K562 (cell line): Measurements from ENCODE around the gene DNAH3. TPM values are rescaled to one million over a fixed set of nuclear protein-coding genes. Genes with fewer than 3 reads are reported as not detected.

Experiments
- ATAC-seq: fragments of 200-7000 bp; cut with Tn5 transposase; 3 replicates; pipeline ENCODE4 v1.9.1; 2020; ENCODE audit warnings: moderate library complexity
- BruUV-seq: library from RNA; stranded (reverse); fragments of 400-500 nt; replicated peaks from 2 replicates; lab custom pipeline; 2021; lab: Mats Ljungman, UMichigan
- CTCF ChIA-PET: fragments of 300-600 bp; formaldehyde crosslinking; extraction: SDS; loops from one replicate; lab custom pipeline; 2021; ENCODE audit warnings: low intra/inter-chr PET ratio; lab: Yijun Ruan, JAX
- POLR2A ChIA-PET: fragments of 300-600, 350-650 bp; sonication (Branson Sonifier 250); formaldehyde crosslinking; extraction: SDS; loops from one replicate; lab custom pipeline; 2021; ENCODE audit warnings: antibody characterized with exemption, inconsistent platforms; lab: Yijun Ruan, JAX
- DNase-seq, 4 experiments: peaks; one replicate each; pipeline versions ENCODE4 v3.0.0 to v3.0.0-alpha.2; 2011 to 2018; ENCODE audit warnings: low spot score in 3 of 4, mixed read lengths in 3 of 4; ENCODE audit errors: extremely low read depth in 1 of 4
- FAIRE-seq: peaks from 2 replicates; lab custom pipeline; 2011; peaks lifted over from hg19 to GRCh38; lab: Jason Lieb, UNC
- H2AFZ ChIP-seq: 2 replicates; pipeline ENCODE4 v1.6.0; 2011; ENCODE audit warnings: low read depth, low read length, control low read depth, inconsistent platforms
- H3K27ac ChIP-seq: fragments of 200-600 bp; 3 replicates; pipeline ENCODE4 v1.8.0; 2011; ENCODE audit warnings: low read depth, mild to moderate bottlenecking, control low read depth, inconsistent platforms, low read length, moderate library complexity, mixed read lengths; ENCODE audit errors: extremely low read depth
- H3K27me3 ChIP-seq, 2 experiments: fragments of 300-600 bp in 1 of 2; 2 replicates in 1 of 2; 3 replicates in 1 of 2; pipeline versions ENCODE4 v1.6.0 to v1.8.0; 2011; ENCODE audit warnings: inconsistent platforms in 2 of 2, low read length in 2 of 2, mild to moderate bottlenecking in 1 of 2, mixed read lengths in 1 of 2, moderate library complexity in 1 of 2; ENCODE audit not compliant: control insufficient read depth in 2 of 2, insufficient read depth in 2 of 2
- H3K36me3 ChIP-seq: fragments of 300-600 bp; 3 replicates; pipeline ENCODE4 v1.8.0; 2011; ENCODE audit warnings: mild to moderate bottlenecking, low read length, inconsistent platforms; ENCODE audit not compliant: control insufficient read depth, insufficient read depth
- H3K4me1 ChIP-seq, 2 experiments: fragments of 200-600 bp in 1 of 2; replicated peaks in 1 of 2; 2 replicates in 1 of 2; 3 replicates in 1 of 2; pipeline versions ENCODE4 v1.5.1 to v1.8.0; 2011; ENCODE audit warnings: inconsistent platforms in 2 of 2, low read length in 2 of 2, mild to moderate bottlenecking in 1 of 2, mixed read lengths in 1 of 2, moderate library complexity in 1 of 2; ENCODE audit not compliant: control insufficient read depth in 2 of 2, insufficient read depth in 2 of 2
- H3K4me2 ChIP-seq: 2 replicates; pipeline ENCODE4 v1.6.1; 2011; ENCODE audit warnings: low read length, control low read depth, inconsistent platforms, mixed read lengths; ENCODE audit not compliant: insufficient read depth
- H3K4me3 ChIP-seq: fragments of 200-600 bp; sonication (generic), shearing (Covaris generic); 2 replicates; pipeline ENCODE4 v1.5.1; 2016; ENCODE audit warnings: control low read depth, inconsistent platforms
- H3K79me2 ChIP-seq: fragments of 200-600 bp; 3 replicates; pipeline ENCODE4 v1.8.0; 2011; ENCODE audit warnings: low read length, inconsistent platforms; ENCODE audit not compliant: control insufficient read depth, insufficient read depth
- H3K9ac ChIP-seq, 2 experiments: 2 replicates each; pipeline versions ENCODE4 v1.6.0 to v1.6.1; 2011; ENCODE audit warnings: low read depth in 2 of 2, low read length in 2 of 2, control low read depth in 1 of 2, inconsistent platforms in 1 of 2, mild to moderate bottlenecking in 1 of 2, mixed read lengths in 1 of 2; ENCODE audit not compliant: insufficient read depth in 1 of 2
- H3K9me1 ChIP-seq: one replicate; pipeline ENCODE4 v1.6.0; 2011; ENCODE audit warnings: inconsistent platforms, mild to moderate bottlenecking, low read length, moderate library complexity; ENCODE audit not compliant: control insufficient read depth, insufficient read depth
- H3K9me3 ChIP-seq: replicated peaks from 2 replicates; pipeline ENCODE4 v1.5.1; 2011; ENCODE audit warnings: low read depth, low read length, inconsistent platforms; ENCODE audit not compliant: control insufficient read depth, insufficient read depth
- H4K20me1 ChIP-seq: replicated peaks from 2 replicates; pipeline ENCODE4 v1.6.1; 2011; ENCODE audit warnings: low read length, inconsistent platforms, mixed read lengths; ENCODE audit not compliant: control insufficient read depth, insufficient read depth
- DACH1 ChIP-seq: fragments of 450-650 bp; IDR thresholded peaks from 2 replicates; pipeline ENCODE4 v1.6.1; 2018; ENCODE audit not compliant: partially characterized antibody
- ETV5 ChIP-seq: sonication (generic); formaldehyde crosslinking; IDR thresholded peaks from 2 replicates; pipeline ENCODE4 v1.4.0; 2020; ENCODE audit warnings: low read depth, mild to moderate bottlenecking, missing genetic modification reagents
- NCOR1 ChIP-seq: fragments of 450-650 bp; IDR thresholded peaks from 2 replicates; pipeline ENCODE4 v1.6.1; 2016; ENCODE audit warnings: mild to moderate bottlenecking, moderate library complexity
- TAF1 ChIP-seq: IDR thresholded peaks from 2 replicates; pipeline ENCODE4 v1.6.1; 2011; ENCODE audit warnings: mild to moderate bottlenecking, low read length, moderate library complexity; ENCODE audit not compliant: insufficient read depth, control insufficient read depth, severe bottlenecking; ENCODE audit errors: extremely low read depth
- TEAD2 ChIP-seq: fragments of 450-650 bp; IDR thresholded peaks from 2 replicates; pipeline ENCODE4 v1.6.1; 2016; ENCODE audit warnings: missing genetic modification characterization, control low read depth, missing compliant biosample characterization
- ZNF124 ChIP-seq: sonication (generic); formaldehyde crosslinking; IDR thresholded peaks from 2 replicates; pipeline ENCODE4 v1.8.1; 2022; ENCODE audit warnings: missing genetic modification reagents
- ZNF134 ChIP-seq: fragments of 250-450 bp; sonication (Bioruptor Pico); conservative IDR thresholded peaks from 2 replicates; pipeline ENCODE4 v1.4.0; 2020
- ZNF253 ChIP-seq: fragments of 250-450 bp; sonication (Bioruptor Pico); conservative IDR thresholded peaks from 2 replicates; pipeline ENCODE4 v1.6.1; 2021; ENCODE audit warnings: mild to moderate bottlenecking
- WGBS: fragments of 100-300 bp; shearing (Covaris generic); methylation state at CpG from one replicate; pipeline ENCODE4 v1.1.6; 2016; ENCODE audit warnings: low coverage, mixed read lengths; ENCODE audit not compliant: insufficient coverage; ENCODE audit errors: missing lambda C conversion rate; 5-methylcytosine and 5-hydroxymethylcytosine counted together
- in situ Hi-C: fragments of 300-500 bp; cut with MboI; formaldehyde crosslinking; loops from 4 replicates; pipeline ENCODE4 v1.15.0; 2018; ENCODE audit warnings: inconsistent platforms, mixed read lengths
- intact Hi-C: fragments of 100-400 bp; cut with micrococcal nuclease; formaldehyde crosslinking; loops from 2 replicates; pipeline ENCODE4 v1.14.2; 2022
- polyA plus RNA-seq, 8 experiments: library from polyadenylated mRNA; depleted of rRNA in 4 of 8; stranded (reverse) in 5 of 8; unstranded in 3 of 8; fragments of >200 nt; fragmentation: Nextera tagmentation in 2 of 8; fragmentation: Illumina TruSeq in 1 of 8; extraction: Ambion mirVana in 2 of 8; extraction: Trizol in 1 of 8; gene quantifications; 2 replicates each; pipeline versions ENCODE4 v1.2.1 to v1.2.3, GENCODE V29; 2011 to 2014; ENCODE audit warnings: inconsistent platforms in 1 of 8, missing spikeins in 1 of 8
- total RNA-seq, 7 experiments: library from RNA; depleted of rRNA in 6 of 7; stranded (reverse); fragments of >200 nt in 6 of 7; fragmentation: Illumina TruSeq in 2 of 7; extraction: Trizol in 2 of 7; gene quantifications; 2 replicates each; pipeline versions ENCODE4 v1.2.1 to v1.2.3, GENCODE V29; 2011 to 2021; ENCODE audit warnings: low replicate concordance in 1 of 7
- TF ChIP-seq, protein P1 (sequence below), 2 experiments: fragments of 450-650 bp; formaldehyde crosslinking in 1 of 2; IDR thresholded peaks; 2 replicates each; pipeline versions ENCODE4 v1.4.0 to v1.6.1; 2014 to 2020; ENCODE audit warnings: mild to moderate bottlenecking in 2 of 2, borderline replicate concordance in 1 of 2, low read depth in 1 of 2
- TF ChIP-seq, protein P2 (sequence below): fragments of 450-650 bp; IDR thresholded peaks from one replicate; pipeline ENCODE4 v1.6.1; 2018; ENCODE audit warnings: mild to moderate bottlenecking, moderate library complexity; ENCODE audit not compliant: partially characterized antibody

Gene DNAH3
- total and polyA plus RNA-seq, 9 of the 15 experiments (the other 6 are each of a cell fraction or from before 2014, with no cell fraction given) = 0.32 to 0.84 (median 0.44) TPM

DNA sequence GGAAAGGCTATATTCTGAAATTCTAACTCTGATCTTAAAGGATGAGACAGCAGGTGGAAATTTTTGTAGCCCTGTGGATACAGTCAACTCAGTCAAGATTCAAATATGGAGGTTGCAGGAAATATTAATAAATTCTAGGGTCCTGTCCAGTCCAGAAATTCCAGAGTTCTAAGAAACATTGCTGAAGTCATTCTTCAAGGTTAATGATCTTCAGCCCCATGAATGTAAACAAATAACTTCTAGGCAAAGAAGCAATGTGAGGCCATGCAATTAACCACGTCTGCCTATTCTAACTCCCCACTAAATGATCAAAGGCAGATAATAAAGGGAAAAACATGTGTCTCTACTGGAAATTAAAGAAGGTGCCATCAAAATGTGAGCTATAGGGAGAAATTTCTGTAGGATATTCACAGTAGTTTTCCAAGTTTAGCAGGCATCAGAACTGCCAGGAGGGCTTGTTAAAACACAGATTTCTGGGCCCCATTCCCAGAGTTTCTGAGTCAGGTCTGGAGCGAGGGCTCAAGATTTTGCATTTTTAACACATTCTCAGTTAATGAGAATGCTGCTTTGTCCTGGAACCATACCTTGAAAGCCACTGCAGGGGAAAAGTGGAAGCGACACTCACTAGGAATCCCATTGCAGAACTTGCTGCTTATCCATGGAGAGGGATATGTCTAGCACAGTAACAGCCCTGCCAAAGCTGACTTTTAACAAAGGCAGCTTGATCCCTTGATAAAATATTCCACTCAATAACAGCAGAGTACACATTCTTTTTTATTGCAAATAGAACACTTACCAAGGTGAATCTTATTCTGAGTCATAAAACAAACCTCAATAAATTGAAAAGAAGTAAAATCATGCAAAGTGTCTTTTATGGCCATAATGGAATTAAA, 61.8 kb downstream of the DNAH3 start:
- intact Hi-C loops = no loop called here
- no peak for TF ChIP-seq TAF1
- TF ChIP-seq TEAD2 (tag) = no peak
- no peak for TF ChIP-seq ZNF134 (CRISPR knock-in tag)
- TF ChIP-seq, protein P1, sequence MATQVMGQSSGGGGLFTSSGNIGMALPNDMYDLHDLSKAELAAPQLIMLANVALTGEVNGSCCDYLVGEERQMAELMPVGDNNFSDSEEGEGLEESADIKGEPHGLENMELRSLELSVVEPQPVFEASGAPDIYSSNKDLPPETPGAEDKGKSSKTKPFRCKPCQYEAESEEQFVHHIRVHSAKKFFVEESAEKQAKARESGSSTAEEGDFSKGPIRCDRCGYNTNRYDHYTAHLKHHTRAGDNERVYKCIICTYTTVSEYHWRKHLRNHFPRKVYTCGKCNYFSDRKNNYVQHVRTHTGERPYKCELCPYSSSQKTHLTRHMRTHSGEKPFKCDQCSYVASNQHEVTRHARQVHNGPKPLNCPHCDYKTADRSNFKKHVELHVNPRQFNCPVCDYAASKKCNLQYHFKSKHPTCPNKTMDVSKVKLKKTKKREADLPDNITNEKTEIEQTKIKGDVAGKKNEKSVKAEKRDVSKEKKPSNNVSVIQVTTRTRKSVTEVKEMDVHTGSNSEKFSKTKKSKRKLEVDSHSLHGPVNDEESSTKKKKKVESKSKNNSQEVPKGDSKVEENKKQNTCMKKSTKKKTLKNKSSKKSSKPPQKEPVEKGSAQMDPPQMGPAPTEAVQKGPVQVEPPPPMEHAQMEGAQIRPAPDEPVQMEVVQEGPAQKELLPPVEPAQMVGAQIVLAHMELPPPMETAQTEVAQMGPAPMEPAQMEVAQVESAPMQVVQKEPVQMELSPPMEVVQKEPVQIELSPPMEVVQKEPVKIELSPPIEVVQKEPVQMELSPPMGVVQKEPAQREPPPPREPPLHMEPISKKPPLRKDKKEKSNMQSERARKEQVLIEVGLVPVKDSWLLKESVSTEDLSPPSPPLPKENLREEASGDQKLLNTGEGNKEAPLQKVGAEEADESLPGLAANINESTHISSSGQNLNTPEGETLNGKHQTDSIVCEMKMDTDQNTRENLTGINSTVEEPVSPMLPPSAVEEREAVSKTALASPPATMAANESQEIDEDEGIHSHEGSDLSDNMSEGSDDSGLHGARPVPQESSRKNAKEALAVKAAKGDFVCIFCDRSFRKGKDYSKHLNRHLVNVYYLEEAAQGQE (IDR thresholded peaks at IDR 0.05; ENCODE audit: borderline replicate concordance) = no peak
- TF ChIP-seq, protein P1 (CRISPR knock-in tag; IDR thresholded peaks at IDR 0.05; ENCODE audit: low read depth) = no peak
- no peak for TF ChIP-seq DACH1
- TF ChIP-seq ZNF253 = no peak
- no peak for TF ChIP-seq ETV5
- no peak for TF ChIP-seq NCOR1
- TF ChIP-seq ZNF124 (CRISPR knock-in tag) = no peak
- TF ChIP-seq, protein P2, sequence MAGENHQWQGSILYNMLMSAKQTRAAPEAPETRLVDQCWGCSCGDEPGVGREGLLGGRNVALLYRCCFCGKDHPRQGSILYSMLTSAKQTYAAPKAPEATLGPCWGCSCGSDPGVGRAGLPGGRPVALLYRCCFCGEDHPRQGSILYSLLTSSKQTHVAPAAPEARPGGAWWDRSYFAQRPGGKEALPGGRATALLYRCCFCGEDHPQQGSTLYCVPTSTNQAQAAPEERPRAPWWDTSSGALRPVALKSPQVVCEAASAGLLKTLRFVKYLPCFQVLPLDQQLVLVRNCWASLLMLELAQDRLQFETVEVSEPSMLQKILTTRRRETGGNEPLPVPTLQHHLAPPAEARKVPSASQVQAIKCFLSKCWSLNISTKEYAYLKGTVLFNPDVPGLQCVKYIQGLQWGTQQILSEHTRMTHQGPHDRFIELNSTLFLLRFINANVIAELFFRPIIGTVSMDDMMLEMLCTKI = no peak

More for the DNA sequence above, 61.8 kb downstream of the DNAH3 start:
- Histone ChIP-seq H3K27ac (no peak overlapping the region), H3K4me2 (no peak overlapping the region), H2AFZ (no peak overlapping the region), H3K4me1 (no peaks in the 10 kb centered on the region), H3K79me2 (no peaks in the 10 kb centered on the region), H3K4me3 (no peak overlapping the region), H3K9me3 (no peaks in the 10 kb centered on the region), H3K9me1 (no peaks in the 10 kb centered on the region), H3K9ac (no peak overlapping the region), H4K20me1 (no peaks in the 10 kb centered on the region), H3K36me3 (no peaks in the 10 kb centered on the region), H3K27me3 (peaks cover 3 to 7% of the 10 kb centered on the region in 2 experiments; a peak in 3 of 5 replicates)
- DNase-seq (no peak), ATAC-seq (no peak), FAIRE-seq (no peak)
- CTCF ChIA-PET = no interaction called here
- POLR2A ChIA-PET = interaction anchor here (0.6 to 0.8 kb wide), 3 partner anchors 139 to 307 kb away, joined by 3 read pairs; no protein-coding TSS in a partner anchor
- WGBS = 0% methylated on average over 3 of the region's 3 CpGs
- BruUV-seq = no TSS peak
- in situ Hi-C loops = loop anchor here (5.0 kb wide), 1 partner anchor 237 kb away; no protein-coding TSS in a partner anchor
